ENCODE data around the gene TOLLIP. TPM values are rescaled to one million over a fixed set of nuclear protein-coding genes. Genes with fewer than 3 reads are reported as not detected.

Gene TOLLIP
- total RNA-seq, 2 donors from 2014 or later, result 29.6 to 41.0 TPM

- no peaks in the 10 kb centered on the region for H3K27me3 ChIP-seq
- no peak overlapping the region for H3K27ac ChIP-seq
- no peak for DNase-seq (ENCODE audit: low spot score)
- no peaks in the 10 kb centered on the region for H3K4me1 ChIP-seq
- no peak overlapping the region for H3K4me3 ChIP-seq
- H3K36me3 ChIP-seq, result no peaks in the 10 kb centered on the region
- TF ChIP-seq CTCF (IDR thresholded peaks at IDR 0.05), result no peak
- H3K9me3 ChIP-seq, result no peaks in the 10 kb centered on the region
These were observed 70.5 kb downstream of the TOLLIP start for GRCh38 chr11:1238767-1239595.

GRCh38 chr11:1237851-1238250 is 71.6 kb downstream of the TOLLIP start:
- Histone ChIP-seq H3K27me3 (no peaks in the 10 kb centered on the region), H3K9me3 (no peaks in the 10 kb centered on the region), H3K27ac (no peak overlapping the region), H3K4me1 (no peaks in the 10 kb centered on the region), H3K4me3 (no peak overlapping the region), H3K36me3 (no peaks in the 10 kb centered on the region)
- DNase-seq (ENCODE audit: low spot score), result no peak
- TF ChIP-seq CTCF (IDR thresholded peaks at IDR 0.05), result no peak

- H3K27ac ChIP-seq, result no peak overlapping the region
- no peaks in the 10 kb centered on the region for H3K9me3 ChIP-seq
- no peak for DNase-seq (ENCODE audit: low spot score)
- H3K4me3 ChIP-seq, result no peak overlapping the region
- no peak for TF ChIP-seq CTCF (IDR thresholded peaks at IDR 0.05)
- no peaks in the 10 kb centered on the region for H3K27me3 ChIP-seq
- H3K36me3 ChIP-seq, result no peaks in the 10 kb centered on the region
- H3K4me1 ChIP-seq, result no peaks in the 10 kb centered on the region
These were observed 72.3 kb downstream of the TOLLIP start for GRCh38 chr11:1237128-1237580.

GRCh38 chr11:1236316-1237127 is 72.9 kb downstream of the TOLLIP start:
- Histone ChIP-seq H3K4me1 (no peaks in the 10 kb centered on the region), H3K27me3 (no peaks in the 10 kb centered on the region), H3K27ac (no peak overlapping the region), H3K9me3 (no peaks in the 10 kb centered on the region), H3K36me3 (no peaks in the 10 kb centered on the region), H3K4me3 (no peak overlapping the region)
- no peak for DNase-seq (ENCODE audit: low spot score)
- TF ChIP-seq CTCF (IDR thresholded peaks at IDR 0.05), result no peak

GRCh38 chr11:1235901-1236315 is 73.5 kb downstream of the TOLLIP start:
- no peaks in the 10 kb centered on the region for H3K4me1 ChIP-seq
- H3K36me3 ChIP-seq, result no peaks in the 10 kb centered on the region
- no peak overlapping the region for H3K4me3 ChIP-seq
- no peak overlapping the region for H3K27ac ChIP-seq
- no peak for DNase-seq (ENCODE audit: low spot score)
- no peaks in the 10 kb centered on the region for H3K9me3 ChIP-seq
- H3K27me3 ChIP-seq, result no peaks in the 10 kb centered on the region
- no peak for TF ChIP-seq CTCF (IDR thresholded peaks at IDR 0.05)
